Cardiac septum (tissue), 1 donor: ENCODE data around the gene GRK3. TPM values are rescaled to one million over a fixed set of nuclear protein-coding genes. Genes with fewer than 3 reads are reported as not detected.
"Not testable (repeated sequence)": the region's sequence is repeated elsewhere in the genome, so short reads cannot be mapped to it uniquely, and the experiment has no call there.

Experiments used
- DNase-seq: peaks from one replicate; pipeline ENCODE4 v3.0.0-alpha.2; 2020; ENCODE audit warnings: low spot score
- intact Hi-C: fragments of 100-400 bp; cut with DNase I; formaldehyde crosslinking; loops from one replicate; pipeline ENCODE4 v1.14.0; 2022
- total RNA-seq: library from RNA; stranded (reverse); fragmentation: NEBNext Ultra II Directional; extraction: Animal tissue kit (Norgen Biotek cat#: 25700); gene quantifications from one replicate; pipeline ENCODE4 v1.2.1, GENCODE V29; 2021
- donor health status: DM: no; HTN: no; CAD: no.

GRK3 gene
- total RNA-seq, 1 donor from 2014 or later: 4.8 TPM

GRCh38 chr22:25568066-25568465 lies 3.6 kb downstream of the GRK3 start:
- intact Hi-C loops: loop anchor here (10.0 kb wide), 1 partner anchor 207 kb away; no protein-coding TSS in a partner anchor
- not testable (repeated sequence) for DNase-seq

GRCh38 chr22:25569361-25569760 lies 4.9 kb downstream of the GRK3 start:
- no peak for DNase-seq
- intact Hi-C loops: loop anchor here (10.0 kb wide), 1 partner anchor 205 kb away; no protein-coding TSS in a partner anchor

GRCh38 chr22:25569983-25570382 lies 5.5 kb downstream of the GRK3 start:
- intact Hi-C loops: loop anchor here (10.0 kb wide), 1 partner anchor 205 kb away; no protein-coding TSS in a partner anchor
- no peak for DNase-seq

- intact Hi-C loops: no loop called here
- DNase-seq: no peak
Measured at GRCh38 chr22:25570486-25570885, 6.0 kb downstream of the GRK3 start.

- intact Hi-C loops, DNase-seq: not testable (repeated sequence)
Measured at GRCh38 chr22:25571969-25572707, 7.7 kb downstream of the GRK3 start.

GRCh38 chr22:25572708-25573171 lies 8.3 kb downstream of the GRK3 start:
- no peak for DNase-seq
- intact Hi-C loops: no loop called here

- no peak for DNase-seq
- intact Hi-C loops: no loop called here
Measured at GRCh38 chr22:25573841-25574240, 9.4 kb downstream of the GRK3 start.

GRCh38 chr22:25574736-25575135 lies 10.3 kb downstream of the GRK3 start:
- no peak for DNase-seq
- intact Hi-C loops: no loop called here

GRCh38 chr22:25575674-25576392 lies 11.4 kb downstream of the GRK3 start:
- DNase-seq, intact Hi-C loops: not testable (repeated sequence)

- intact Hi-C loops, DNase-seq: not testable (repeated sequence)
Measured at GRCh38 chr22:25581452-25581851, 17.0 kb downstream of the GRK3 start.

- intact Hi-C loops: no loop called here
- no peak for DNase-seq
Measured at GRCh38 chr22:25582946-25583345, 18.5 kb downstream of the GRK3 start.

GRCh38 chr22:25584993-25585392 lies 20.5 kb downstream of the GRK3 start:
- DNase-seq, intact Hi-C loops: not testable (repeated sequence)

GRCh38 chr22:25589664-25590063 lies 25.2 kb downstream of the GRK3 start:
- DNase-seq, intact Hi-C loops: not testable (repeated sequence)

- DNase-seq, intact Hi-C loops: not testable (repeated sequence)
Measured at GRCh38 chr22:25593323-25593722, 28.8 kb downstream of the GRK3 start.

GRCh38 chr22:25598609-25599008 lies 34.1 kb downstream of the GRK3 start:
- DNase-seq: no peak
- intact Hi-C loops: no loop called here

GRCh38 chr22:25602445-25602844 lies 38.0 kb downstream of the GRK3 start:
- intact Hi-C loops: no loop called here

GRCh38 chr22:25602916-25603315 lies 38.4 kb downstream of the GRK3 start:
- intact Hi-C loops: no loop called here
- no peak for DNase-seq

More at GRCh38 chr22:25602445-25602844, 38.0 kb downstream of the GRK3 start:
- no peak for DNase-seq

- intact Hi-C loops, DNase-seq: not testable (repeated sequence)
Measured at GRCh38 chr22:25605146-25605545, 40.7 kb downstream of the GRK3 start.

- intact Hi-C loops, DNase-seq: not testable (repeated sequence)
Measured at GRCh38 chr22:25605565-25605964, 41.1 kb downstream of the GRK3 start.

GRCh38 chr22:25611284-25611683 lies 46.8 kb downstream of the GRK3 start:
- intact Hi-C loops: not testable (repeated sequence)

More at GRCh38 chr22:25611284-25611683, 46.8 kb downstream of the GRK3 start:
- not testable (repeated sequence) for DNase-seq
